Activated B cell treated with CpG ODN at 0.5 μM for 24 hours (primary cell): Measurements from ENCODE around the gene DOCK1. TPM values are rescaled to one million over a fixed set of nuclear protein-coding genes. Genes with fewer than 3 reads are reported as not detected.
"Not testable (repeated sequence)": the region's sequence is repeated elsewhere in the genome, so short reads cannot be mapped to it uniquely, and the experiment has no call there.

Experiments used
- ATAC-seq: fragments of 200-7000 bp; cut with Tn5 transposase; one replicate; pipeline ENCODE4 v1.10.0; 2021; ENCODE audit warnings: low read depth, mild to moderate bottlenecking, moderate library complexity
- CTCF ChIA-PET: fragments of 350-600 bp; sonication (Branson Sonifier 250); formaldehyde crosslinking; loops from one replicate; lab custom pipeline; 2021; ENCODE audit warnings: antibody characterized with exemption; lab: Charles Lee
- POLR2A ChIA-PET: fragments of 350-600 bp; sonication (Branson Sonifier 250); formaldehyde crosslinking; loops from one replicate; lab custom pipeline; 2021; ENCODE audit warnings: antibody characterized with exemption; lab: Charles Lee
- DNase-seq: peaks from one replicate; pipeline ENCODE4 v3.0.0; 2022
- H3K27ac Mint-ChIP-seq: one replicate; pipeline ENCODE4 v1.8.0; 2020; ENCODE audit warnings: mixed read lengths
- H3K27me3 Mint-ChIP-seq: one replicate; pipeline ENCODE4 v1.8.0; 2021; ENCODE audit warnings: mixed read lengths
- H3K36me3 Mint-ChIP-seq: one replicate; pipeline ENCODE4 v1.8.0; 2021; ENCODE audit warnings: low read depth, mixed read lengths
- H3K4me1 Mint-ChIP-seq: one replicate; pipeline ENCODE4 v1.8.0; 2021; ENCODE audit warnings: mixed read lengths
- H3K4me3 Mint-ChIP-seq: one replicate; pipeline ENCODE4 v1.8.0; 2020; ENCODE audit warnings: mild to moderate bottlenecking, mixed read lengths
- H3K9me3 Mint-ChIP-seq: one replicate; pipeline ENCODE4 v1.8.0; 2020; ENCODE audit warnings: mixed read lengths
- intact Hi-C: fragments of 100-400 bp; cut with micrococcal nuclease; formaldehyde crosslinking; loops from one replicate; pipeline ENCODE4 v1.15.1; 2024
- total RNA-seq: library from RNA; stranded (reverse); gene quantifications from 2 replicates; pipeline ENCODE4 v1.2.3, GENCODE V29; 2022
- TF ChIP-seq, protein P1 (sequence below): fragments of 200-600 bp; IDR thresholded peaks from one replicate; pipeline ENCODE4 v1.8.0; 2022; ENCODE audit warnings: antibody characterized with exemption, mild to moderate bottlenecking

The DOCK1 gene
- total RNA-seq, 1 donor from 2014 or later, result not detected

DNA sequence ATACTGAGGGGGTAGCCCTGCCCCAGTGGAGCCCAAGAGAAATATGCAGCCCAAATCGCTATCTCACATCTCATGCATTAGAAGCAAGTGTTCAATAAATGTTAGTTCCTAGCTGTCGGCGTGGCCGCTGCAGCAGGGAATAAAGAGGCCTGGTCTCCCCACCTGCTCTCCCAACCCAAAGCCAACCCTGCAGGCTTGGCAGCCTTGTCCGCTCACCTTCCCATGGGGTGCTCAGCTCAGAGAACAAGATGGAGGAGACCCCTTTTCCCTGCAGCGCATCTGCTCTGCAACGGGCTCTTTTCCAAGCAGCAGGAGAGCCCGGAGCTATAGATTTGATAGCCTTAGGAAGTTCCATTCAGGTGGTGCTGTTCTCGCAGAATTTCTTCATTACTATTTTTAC is 12.0 kb upstream of the DOCK1 start:
- Mint-ChIP-seq H3K27ac (no peak overlapping the region), H3K27me3 (no peaks in the 10 kb centered on the region), H3K4me3 (no peak overlapping the region), H3K36me3 (no peaks in the 10 kb centered on the region), H3K4me1 (no peaks in the 10 kb centered on the region), H3K9me3 (peaks cover 3% of the 10 kb centered on the region)
- ChIA-PET POLR2A (no interaction called here), CTCF (no interaction called here)
- TF ChIP-seq, protein P1, sequence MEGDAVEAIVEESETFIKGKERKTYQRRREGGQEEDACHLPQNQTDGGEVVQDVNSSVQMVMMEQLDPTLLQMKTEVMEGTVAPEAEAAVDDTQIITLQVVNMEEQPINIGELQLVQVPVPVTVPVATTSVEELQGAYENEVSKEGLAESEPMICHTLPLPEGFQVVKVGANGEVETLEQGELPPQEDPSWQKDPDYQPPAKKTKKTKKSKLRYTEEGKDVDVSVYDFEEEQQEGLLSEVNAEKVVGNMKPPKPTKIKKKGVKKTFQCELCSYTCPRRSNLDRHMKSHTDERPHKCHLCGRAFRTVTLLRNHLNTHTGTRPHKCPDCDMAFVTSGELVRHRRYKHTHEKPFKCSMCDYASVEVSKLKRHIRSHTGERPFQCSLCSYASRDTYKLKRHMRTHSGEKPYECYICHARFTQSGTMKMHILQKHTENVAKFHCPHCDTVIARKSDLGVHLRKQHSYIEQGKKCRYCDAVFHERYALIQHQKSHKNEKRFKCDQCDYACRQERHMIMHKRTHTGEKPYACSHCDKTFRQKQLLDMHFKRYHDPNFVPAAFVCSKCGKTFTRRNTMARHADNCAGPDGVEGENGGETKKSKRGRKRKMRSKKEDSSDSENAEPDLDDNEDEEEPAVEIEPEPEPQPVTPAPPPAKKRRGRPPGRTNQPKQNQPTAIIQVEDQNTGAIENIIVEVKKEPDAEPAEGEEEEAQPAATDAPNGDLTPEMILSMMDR, result no peak
- ATAC-seq (no peak), DNase-seq (no peak)
- intact Hi-C loops, result no loop called here

DNA sequence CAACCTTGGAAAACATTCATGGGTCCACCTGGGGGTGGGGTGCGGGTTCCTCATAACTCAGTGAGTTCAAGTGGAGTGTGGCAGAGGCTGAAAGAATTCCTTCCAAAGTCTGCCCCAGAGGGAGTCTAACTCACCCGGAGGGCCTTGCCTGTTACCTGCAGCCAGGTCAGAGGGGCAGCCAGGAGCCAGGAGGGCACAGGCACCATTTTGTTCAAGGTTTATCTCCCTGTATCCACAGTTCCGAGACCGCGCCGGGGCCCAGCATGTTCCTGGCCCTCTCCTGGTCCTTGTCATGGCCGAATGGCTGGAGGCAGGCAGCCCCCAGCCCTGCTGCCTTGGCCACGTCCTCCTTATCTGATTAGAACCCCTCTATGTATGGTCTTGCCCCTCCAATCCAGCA is 11.4 kb upstream of the DOCK1 start:
- POLR2A ChIA-PET, result no interaction called here

DNA sequence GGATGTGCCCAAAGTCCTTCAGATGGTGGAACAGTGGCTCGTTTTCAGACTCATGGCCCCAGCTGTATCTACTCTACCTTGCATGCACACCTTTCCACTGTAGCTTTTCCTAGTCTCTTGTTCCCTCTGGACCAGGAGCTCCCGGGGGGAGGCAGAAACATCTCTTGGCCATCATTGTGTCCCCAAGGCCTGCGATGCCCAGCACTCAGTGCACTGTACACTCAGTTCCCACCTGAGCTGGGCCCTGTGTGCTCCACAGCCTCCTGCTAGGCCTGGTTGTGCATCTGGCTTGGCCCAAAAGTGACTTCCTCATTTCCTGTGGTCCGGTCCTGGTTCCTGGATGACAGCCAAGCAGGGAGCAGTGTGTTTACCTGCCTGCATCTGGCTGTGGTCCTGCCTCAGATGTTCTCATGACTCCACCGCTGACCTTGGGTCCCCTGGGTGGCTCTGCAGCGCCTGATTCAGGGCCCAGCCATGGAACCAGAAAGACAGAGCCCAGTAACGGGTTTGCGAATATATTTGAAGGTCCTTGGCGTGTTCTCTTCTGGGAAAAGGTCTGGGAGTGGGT is 9.9 kb upstream of the DOCK1 start:
- CTCF ChIA-PET, result no interaction called here
- Mint-ChIP-seq H3K27ac (no peak overlapping the region), H3K9me3 (peaks cover 12% of the 10 kb centered on the region), H3K36me3 (no peaks in the 10 kb centered on the region), H3K4me3 (no peak overlapping the region), H3K27me3 (no peaks in the 10 kb centered on the region), H3K4me1 (no peaks in the 10 kb centered on the region)
- POLR2A ChIA-PET, result no interaction called here
- DNase-seq, result no peak
- TF ChIP-seq, protein P1, result no peak
- ATAC-seq, result no peak
- intact Hi-C loops, result no loop called here

More for the DNA sequence above, 11.4 kb upstream of the DOCK1 start:
- intact Hi-C loops, result no loop called here
- Mint-ChIP-seq H3K27me3 (no peaks in the 10 kb centered on the region), H3K4me1 (no peaks in the 10 kb centered on the region), H3K9me3 (peaks cover 5% of the 10 kb centered on the region), H3K4me3 (no peak overlapping the region), H3K36me3 (no peaks in the 10 kb centered on the region), H3K27ac (no peak overlapping the region)
- TF ChIP-seq, protein P1, result no peak
- no peak for DNase-seq
- CTCF ChIA-PET, result no interaction called here
- ATAC-seq, result no peak

DNA sequence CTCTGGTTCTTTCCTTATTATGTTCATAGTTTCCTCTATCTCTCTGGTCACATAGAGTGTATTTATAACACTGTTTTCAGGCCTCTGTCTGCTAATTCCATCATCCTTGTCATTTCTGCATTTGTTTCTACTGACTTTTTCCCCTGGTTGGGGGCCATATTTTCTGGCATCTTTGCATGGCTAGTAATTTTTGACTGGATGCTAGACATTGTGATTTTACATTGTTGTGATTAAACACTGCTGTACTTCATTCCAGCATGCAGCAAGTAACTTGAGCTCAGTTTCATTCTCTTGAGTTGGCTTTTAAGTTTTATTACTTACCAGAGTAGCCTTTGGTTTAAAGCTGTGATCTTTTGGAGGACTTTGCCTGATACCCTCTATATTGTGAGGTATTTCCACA is 6.8 kb upstream of the DOCK1 start:
- DNase-seq (no peak), ATAC-seq (no peak)
- Mint-ChIP-seq H3K9me3 (peaks cover 12% of the 10 kb centered on the region), H3K27ac (no peak overlapping the region), H3K4me1 (no peaks in the 10 kb centered on the region), H3K36me3 (no peaks in the 10 kb centered on the region), H3K27me3 (no peaks in the 10 kb centered on the region), H3K4me3 (no peak overlapping the region)
- TF ChIP-seq, protein P1, result no peak
- POLR2A ChIA-PET, result no interaction called here
- intact Hi-C loops, result no loop called here
- CTCF ChIA-PET, result no interaction called here

DNA sequence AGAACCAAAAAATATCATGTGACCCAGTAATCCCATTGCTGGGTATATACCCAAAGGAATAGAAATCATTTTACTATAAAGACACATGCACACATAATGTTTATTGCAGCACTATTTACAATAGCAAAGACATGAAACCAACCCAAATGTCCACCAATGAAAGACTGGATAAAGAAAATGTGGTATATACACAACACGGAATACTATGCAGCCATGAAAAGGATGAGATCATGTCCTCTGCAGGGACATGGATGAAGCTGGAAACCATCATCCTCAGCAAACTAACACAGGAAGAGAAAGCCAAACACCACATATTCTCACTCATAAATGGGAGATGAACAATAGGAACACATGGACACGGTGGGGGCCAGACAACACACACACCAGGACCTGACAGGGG is 5.7 kb upstream of the DOCK1 start:
- H3K27me3 Mint-ChIP-seq, H3K36me3 Mint-ChIP-seq, intact Hi-C loops, POLR2A ChIA-PET, H3K4me3 Mint-ChIP-seq, ATAC-seq, CTCF ChIA-PET, H3K4me1 Mint-ChIP-seq, H3K27ac Mint-ChIP-seq, DNase-seq: not testable (repeated sequence)
- peaks cover 12% of the 10 kb centered on the region for H3K9me3 Mint-ChIP-seq

DNA sequence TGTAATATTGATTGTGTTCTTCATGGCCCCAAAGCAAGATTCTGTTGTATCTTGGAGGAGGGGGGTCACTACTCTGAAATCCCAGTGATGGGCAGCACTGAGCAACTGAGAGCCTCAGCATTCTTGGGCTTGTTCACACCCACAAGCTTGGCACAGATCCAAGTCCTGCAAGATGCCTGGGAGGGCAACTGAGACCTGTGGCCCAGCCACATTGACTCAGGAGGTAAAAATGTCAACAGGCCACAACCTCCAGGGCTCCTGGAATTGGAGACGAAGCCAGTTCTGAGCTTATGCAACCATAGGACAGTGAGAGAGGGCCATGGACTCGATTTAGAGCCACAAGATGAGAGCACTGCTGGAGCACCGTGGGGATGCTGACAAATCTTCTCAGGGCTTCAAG is 3.1 kb upstream of the DOCK1 start:
- intact Hi-C loops, result no loop called here
- ChIA-PET CTCF (no interaction called here), POLR2A (no interaction called here)
- DNase-seq, result no peak
- H3K9me3 Mint-ChIP-seq, result peaks cover 12% of the 10 kb centered on the region
- ATAC-seq, result no peak
- H3K4me3 Mint-ChIP-seq, result no peak overlapping the region
- no peak overlapping the region for H3K27ac Mint-ChIP-seq
- TF ChIP-seq, protein P1, result no peak
- peaks cover 5% of the 10 kb centered on the region for H3K4me1 Mint-ChIP-seq
- H3K36me3 Mint-ChIP-seq, result no peaks in the 10 kb centered on the region
- peaks cover 18% of the 10 kb centered on the region for H3K27me3 Mint-ChIP-seq
